Adrenal gland (tissue), 5 donors: ENCODE results near the gene KIAA0753.

ENCODE experiments used
- POLR2A ChIP-seq, 2 donors: fragments of 450-650 bp; IDR thresholded peaks; one replicate each; pipeline ENCODE4 v1.6.1; 2017; ENCODE audit warnings: antibody characterized with exemption in 2 of 2, mild to moderate bottlenecking in 2 of 2, moderate library complexity in 1 of 2
- TF ChIP-seq, protein P1 (sequence below), 6 experiments: fragments of 450-650 bp in 4 of 6; fragments of 200-600 bp in 2 of 6; sonication (generic) in 1 of 6; IDR thresholded peaks; 1 replicate in 5 of 6; 2 replicates in 1 of 6; pipeline versions ENCODE4 v1.5.1 to v1.8.0; 2016 to 2021; ENCODE audit warnings: antibody characterized with exemption in 6 of 6, mild to moderate bottlenecking in 2 of 6, moderate library complexity in 1 of 6
- donor health status: DM: no; HTN: no; CAD: no.

DNA sequence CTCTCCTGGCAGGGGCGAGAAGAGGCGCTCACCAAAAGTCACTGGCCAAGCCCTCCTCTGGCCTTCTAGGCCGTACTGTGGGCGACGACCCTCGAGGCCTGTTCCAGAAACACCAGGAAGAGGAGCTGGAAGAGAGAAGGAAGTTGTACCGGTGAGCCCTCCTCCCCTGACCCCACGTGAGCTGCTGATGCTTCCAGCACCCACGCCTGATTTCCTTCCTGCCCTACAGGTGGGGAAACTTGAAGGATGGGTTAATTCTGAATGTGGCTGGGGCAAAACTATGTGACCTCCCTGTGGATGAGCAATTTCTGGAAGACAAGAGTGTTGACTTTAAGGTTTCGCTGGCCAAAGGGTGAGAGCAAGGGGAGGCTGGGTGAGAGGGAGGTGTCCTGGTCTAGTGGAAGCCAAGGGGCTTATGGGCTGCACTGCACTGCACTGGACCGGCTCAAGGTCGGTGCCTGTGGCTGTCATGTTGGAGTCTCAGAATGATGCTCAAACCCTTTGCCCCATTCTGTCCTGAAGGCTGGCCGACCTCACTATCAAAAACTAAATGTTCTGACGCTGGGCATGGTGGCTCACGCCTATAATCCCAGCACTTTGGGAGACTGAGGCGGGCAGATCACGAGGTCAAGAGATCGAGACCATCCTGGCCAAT is 17.2 kb upstream of the KIAA0753 start:
- TF ChIP-seq, protein P1, sequence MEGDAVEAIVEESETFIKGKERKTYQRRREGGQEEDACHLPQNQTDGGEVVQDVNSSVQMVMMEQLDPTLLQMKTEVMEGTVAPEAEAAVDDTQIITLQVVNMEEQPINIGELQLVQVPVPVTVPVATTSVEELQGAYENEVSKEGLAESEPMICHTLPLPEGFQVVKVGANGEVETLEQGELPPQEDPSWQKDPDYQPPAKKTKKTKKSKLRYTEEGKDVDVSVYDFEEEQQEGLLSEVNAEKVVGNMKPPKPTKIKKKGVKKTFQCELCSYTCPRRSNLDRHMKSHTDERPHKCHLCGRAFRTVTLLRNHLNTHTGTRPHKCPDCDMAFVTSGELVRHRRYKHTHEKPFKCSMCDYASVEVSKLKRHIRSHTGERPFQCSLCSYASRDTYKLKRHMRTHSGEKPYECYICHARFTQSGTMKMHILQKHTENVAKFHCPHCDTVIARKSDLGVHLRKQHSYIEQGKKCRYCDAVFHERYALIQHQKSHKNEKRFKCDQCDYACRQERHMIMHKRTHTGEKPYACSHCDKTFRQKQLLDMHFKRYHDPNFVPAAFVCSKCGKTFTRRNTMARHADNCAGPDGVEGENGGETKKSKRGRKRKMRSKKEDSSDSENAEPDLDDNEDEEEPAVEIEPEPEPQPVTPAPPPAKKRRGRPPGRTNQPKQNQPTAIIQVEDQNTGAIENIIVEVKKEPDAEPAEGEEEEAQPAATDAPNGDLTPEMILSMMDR (IDR thresholded peaks at IDR 0.05) = no peak
- no peak for TF ChIP-seq POLR2A (IDR thresholded peaks at IDR 0.05)
